Tibial artery (tissue), 4 donors: ENCODE measurements around the gene ARHGAP15.

Experiments used
- DNase-seq, 2 donors: peaks; one replicate each; pipeline ENCODE4 v3.0.0-alpha.2; 2019
- H3K27ac ChIP-seq, 2 donors: fragments of 200-600 bp; sonication (generic) in 1 of 2; 1 replicate in 1 of 2; 2 replicates in 1 of 2; pipeline ENCODE4 v1.5.1; 2018 to 2019; ENCODE audit warnings: mild to moderate bottlenecking in 1 of 2
- H3K27me3 ChIP-seq, 2 donors: fragments of 200-600 bp; sonication (generic) in 1 of 2; one replicate each; pipeline versions ENCODE4 v1.5.1 to v1.6.0; 2016 to 2019
- H3K36me3 ChIP-seq, 3 donors: fragments of 200-600 bp; sonication (generic) in 2 of 3; one replicate each; pipeline ENCODE4 v1.5.1; 2016 to 2019; ENCODE audit warnings: mild to moderate bottlenecking in 2 of 3
- H3K4me1 ChIP-seq, 4 donors: fragments of 200-600 bp; sonication (generic) in 2 of 4; 1 replicate in 3 of 4; 2 replicates in 1 of 4; pipeline ENCODE4 v1.5.1; 2016 to 2019
- H3K4me3 ChIP-seq, 2 donors: fragments of 200-600 bp; sonication (generic) in 1 of 2; 1 replicate in 1 of 2; 2 replicates in 1 of 2; pipeline ENCODE4 v1.5.1; 2018 to 2019; ENCODE audit warnings: mild to moderate bottlenecking in 2 of 2
- H3K9me3 ChIP-seq, 3 donors: fragments of 200-600 bp; sonication (generic) in 1 of 3; one replicate each; pipeline ENCODE4 v1.5.1; 2016 to 2019
- intact Hi-C: fragments of 100-400 bp; cut with DNase I; formaldehyde crosslinking; loops from one replicate; pipeline ENCODE4 v1.15.0; 2023; ENCODE audit warnings: low total_unique reads
- TF ChIP-seq, protein P1 (sequence below), 2 experiments: fragments of 200-600 bp in 1 of 2; fragments of 450-650 bp in 1 of 2; IDR thresholded peaks; one replicate each; pipeline ENCODE4 v1.5.1; 2017 to 2019; ENCODE audit warnings: antibody characterized with exemption in 2 of 2, mild to moderate bottlenecking in 1 of 2, moderate library complexity in 1 of 2

ARHGAP15 gene

DNA sequence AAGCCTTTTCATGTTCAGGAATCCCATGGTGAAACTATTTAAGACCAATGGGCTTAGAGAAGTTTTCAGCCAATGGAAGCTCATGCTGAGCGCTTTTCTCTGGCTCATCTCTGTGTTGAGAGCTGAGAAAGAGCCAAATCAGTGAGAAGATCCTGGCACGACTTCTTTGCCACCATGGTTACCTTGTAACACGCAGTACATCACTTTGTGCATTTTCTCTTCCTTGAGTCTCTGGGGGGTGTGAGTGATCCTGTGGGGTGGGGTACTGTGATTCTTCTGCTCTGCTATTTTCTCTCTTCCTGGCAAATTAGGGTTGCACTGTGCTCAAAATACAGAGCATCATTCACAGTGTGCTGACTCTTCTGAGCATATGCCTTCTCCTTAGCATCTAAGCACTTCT lies 664.2 kb downstream of the ARHGAP15 start:
- no peaks in the 10 kb centered on the region for H3K27me3 ChIP-seq
- no peaks in the 10 kb centered on the region for H3K9me3 ChIP-seq
- H3K4me3 ChIP-seq, result no peak overlapping the region
- no peaks in the 10 kb centered on the region for H3K36me3 ChIP-seq
- H3K27ac ChIP-seq, result no peak overlapping the region
- H3K4me1 ChIP-seq, result no peaks in the 10 kb centered on the region
- DNase-seq, result no peak
- TF ChIP-seq, protein P1, sequence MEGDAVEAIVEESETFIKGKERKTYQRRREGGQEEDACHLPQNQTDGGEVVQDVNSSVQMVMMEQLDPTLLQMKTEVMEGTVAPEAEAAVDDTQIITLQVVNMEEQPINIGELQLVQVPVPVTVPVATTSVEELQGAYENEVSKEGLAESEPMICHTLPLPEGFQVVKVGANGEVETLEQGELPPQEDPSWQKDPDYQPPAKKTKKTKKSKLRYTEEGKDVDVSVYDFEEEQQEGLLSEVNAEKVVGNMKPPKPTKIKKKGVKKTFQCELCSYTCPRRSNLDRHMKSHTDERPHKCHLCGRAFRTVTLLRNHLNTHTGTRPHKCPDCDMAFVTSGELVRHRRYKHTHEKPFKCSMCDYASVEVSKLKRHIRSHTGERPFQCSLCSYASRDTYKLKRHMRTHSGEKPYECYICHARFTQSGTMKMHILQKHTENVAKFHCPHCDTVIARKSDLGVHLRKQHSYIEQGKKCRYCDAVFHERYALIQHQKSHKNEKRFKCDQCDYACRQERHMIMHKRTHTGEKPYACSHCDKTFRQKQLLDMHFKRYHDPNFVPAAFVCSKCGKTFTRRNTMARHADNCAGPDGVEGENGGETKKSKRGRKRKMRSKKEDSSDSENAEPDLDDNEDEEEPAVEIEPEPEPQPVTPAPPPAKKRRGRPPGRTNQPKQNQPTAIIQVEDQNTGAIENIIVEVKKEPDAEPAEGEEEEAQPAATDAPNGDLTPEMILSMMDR (IDR thresholded peaks at IDR 0.05), result no peak
- intact Hi-C loops, result no loop called here

DNA sequence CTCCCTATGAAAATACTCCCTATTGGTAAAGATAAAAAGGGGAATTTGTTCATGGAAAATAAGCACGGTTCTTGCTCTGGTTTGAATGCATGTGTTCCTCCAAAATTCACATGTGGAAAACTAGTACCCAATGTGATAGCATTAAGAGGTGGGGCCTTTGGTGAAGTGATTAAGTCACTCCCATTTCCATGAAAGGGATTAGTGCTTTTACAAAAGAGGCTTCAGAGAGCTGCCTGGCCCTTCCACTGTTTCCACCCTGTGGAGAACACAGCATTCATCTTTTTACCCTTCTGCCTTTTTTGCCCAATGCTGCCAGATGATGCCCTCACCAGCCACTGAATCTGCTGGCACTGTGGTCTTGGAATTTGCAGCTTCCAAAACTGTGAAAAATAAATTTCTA lies 666.8 kb downstream of the ARHGAP15 start:
- Histone ChIP-seq H3K36me3 (no peaks in the 10 kb centered on the region), H3K9me3 (no peaks in the 10 kb centered on the region), H3K27ac (no peak overlapping the region), H3K4me3 (no peak overlapping the region), H3K4me1 (no peaks in the 10 kb centered on the region), H3K27me3 (no peaks in the 10 kb centered on the region)
- no peak for DNase-seq
- intact Hi-C loops, result no loop called here
- TF ChIP-seq, protein P1 (IDR thresholded peaks at IDR 0.05), result no peak

DNA sequence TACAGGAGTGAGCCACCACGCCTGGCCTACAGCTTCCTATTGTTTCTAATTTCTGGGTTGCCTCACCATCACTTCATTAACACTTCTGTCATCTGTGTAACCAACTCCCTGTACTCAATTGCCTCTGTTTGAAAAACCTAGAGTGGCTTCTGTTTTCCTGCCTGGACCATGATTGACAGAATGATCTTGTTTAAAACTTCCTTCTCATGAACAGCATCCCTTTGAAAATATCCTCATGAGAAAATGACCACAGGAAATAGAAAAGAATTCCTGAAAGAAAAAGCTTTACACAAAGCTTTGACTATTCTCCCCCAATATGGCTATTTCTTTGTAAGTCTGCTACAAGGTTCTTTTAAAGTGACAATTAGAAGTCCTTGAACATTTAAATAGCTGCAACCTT lies 672.3 kb downstream of the ARHGAP15 start:
- Histone ChIP-seq H3K4me3 (no peak overlapping the region), H3K9me3 (no peaks in the 10 kb centered on the region), H3K27ac (no peak overlapping the region), H3K27me3 (no peaks in the 10 kb centered on the region), H3K36me3 (no peaks in the 10 kb centered on the region), H3K4me1 (peaks cover 0 to 21% (median 2%) of the 10 kb centered on the region in 4 donors)
- TF ChIP-seq, protein P1 (IDR thresholded peaks at IDR 0.05), result no peak
- DNase-seq, result no peak
- intact Hi-C loops, result no loop called here

DNA sequence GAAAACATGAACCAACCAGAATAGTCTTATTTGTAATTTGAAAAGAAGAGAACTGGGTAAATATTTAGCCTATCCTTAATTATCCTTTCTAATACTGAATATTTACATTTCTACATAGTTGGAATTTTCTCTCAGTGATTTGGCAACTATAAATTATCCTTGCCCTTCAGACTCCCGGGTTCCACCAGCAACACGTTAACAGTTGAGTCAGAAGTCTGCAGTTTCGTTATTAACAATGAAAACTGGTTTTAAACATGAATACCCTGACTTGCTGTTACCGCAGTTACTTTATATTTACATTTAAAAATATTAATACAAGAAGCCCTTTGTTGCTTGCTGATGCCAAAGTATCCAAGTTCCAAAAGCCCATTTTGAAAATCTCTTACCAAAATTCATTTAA lies 673.0 kb downstream of the ARHGAP15 start:
- Histone ChIP-seq H3K4me1 (peaks cover 0 to 21% (median 2%) of the 10 kb centered on the region in 4 donors), H3K9me3 (no peaks in the 10 kb centered on the region), H3K27me3 (no peaks in the 10 kb centered on the region), H3K4me3 (no peak overlapping the region), H3K36me3 (no peaks in the 10 kb centered on the region), H3K27ac (no peak overlapping the region)
- intact Hi-C loops, result no loop called here
- TF ChIP-seq, protein P1 (IDR thresholded peaks at IDR 0.05), result no peak
- no peak for DNase-seq

DNA sequence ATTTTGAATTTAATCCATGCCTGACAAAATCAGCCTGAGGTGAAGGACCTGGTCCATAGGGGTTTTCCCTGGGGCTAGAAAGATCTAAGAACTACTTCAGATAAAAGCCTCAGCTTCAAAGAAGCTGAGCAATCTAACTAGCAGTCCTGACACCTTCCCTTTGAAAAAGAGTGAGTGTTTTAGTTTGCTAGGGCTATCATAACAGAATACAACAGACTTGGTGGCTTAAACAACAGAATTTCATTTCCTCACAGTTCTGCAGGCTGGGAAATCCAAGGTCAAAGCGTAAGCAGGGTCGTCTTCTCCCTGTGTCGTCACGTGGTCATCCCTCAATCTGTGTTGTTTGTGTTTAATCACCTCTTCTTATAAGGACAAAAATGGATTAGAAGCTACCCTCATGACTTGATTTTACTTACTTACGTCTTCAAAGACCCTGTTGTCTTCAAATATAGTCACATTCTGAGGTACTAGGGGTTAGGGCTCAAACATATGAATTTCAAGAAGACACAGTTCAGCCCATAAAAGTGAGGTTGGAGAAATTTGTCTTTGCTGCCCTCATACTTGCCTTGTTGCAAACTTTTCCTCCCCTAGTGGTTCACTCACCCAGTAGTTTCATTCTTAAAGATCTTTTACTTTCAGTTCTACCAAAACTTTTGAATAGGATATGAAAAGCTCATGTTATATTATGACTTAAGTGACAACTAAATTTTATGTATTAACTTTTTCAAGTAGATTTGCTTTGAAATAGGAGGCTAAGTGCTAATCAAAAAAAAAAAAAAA lies 673.8 kb downstream of the ARHGAP15 start:
- no peaks in the 10 kb centered on the region for H3K9me3 ChIP-seq
- intact Hi-C loops, result no loop called here
- DNase-seq, result no peak
- TF ChIP-seq, protein P1 (IDR thresholded peaks at IDR 0.05), result no peak
- H3K36me3 ChIP-seq, result no peaks in the 10 kb centered on the region
- H3K27ac ChIP-seq, result no peak overlapping the region
- no peak overlapping the region for H3K4me3 ChIP-seq
- peaks cover 0 to 21% (median 2%) of the 10 kb centered on the region in 4 donors for H3K4me1 ChIP-seq
- H3K27me3 ChIP-seq, result no peaks in the 10 kb centered on the region
